Measurements from ENCODE around the gene ANTXR1. TPM values are rescaled to one million over a fixed set of nuclear protein-coding genes. Genes with fewer than 3 reads are reported as not detected.

The ANTXR1 gene
- total RNA-seq, 1 experiment from 2014 or later = 37.3 TPM

- Histone ChIP-seq H4K20me1 (ENCODE audit: control insufficient read depth, insufficient read depth, insufficient read length) (no peaks in the 10 kb centered on the region), H3K79me1 (ENCODE audit: insufficient read depth, low read depth, low read length, poor library complexity, severe bottlenecking) (no peaks in the 10 kb centered on the region), H3K23ac (ENCODE audit: insufficient read length, low read depth, low read length) (no peak overlapping the region), H2AFZ (ENCODE audit: low read length) (no peak overlapping the region), H3K56ac (ENCODE audit: insufficient read length, low read depth, low read length) (no peak overlapping the region), H3K9me3 (ENCODE audit: control insufficient read depth, low read depth, low read length) (no peaks in the 10 kb centered on the region), H3K27me3 (ENCODE audit: insufficient read depth, low read length) (no peaks in the 10 kb centered on the region), H4K8ac (replicated peaks; ENCODE audit: insufficient read length, low read depth, low read length) (no peak overlapping the region), H3K18ac (ENCODE audit: insufficient read length, low read depth, low read length) (no peak overlapping the region), H3K4me2 (ENCODE audit: insufficient read depth, insufficient read length, low read length) (no peak overlapping the region), H2BK15ac (ENCODE audit: low read depth, low read length) (no peak overlapping the region), H3K4me1 (ENCODE audit: insufficient read depth, low read length) (no peaks in the 10 kb centered on the region; the same call in 1 of the 2 replicates), H3K9ac (ENCODE audit: extremely low read depth, insufficient read length, low read length) (no peak overlapping the region), H3K4ac (ENCODE audit: low read depth, low read length) (no peak overlapping the region), H2AK5ac (ENCODE audit: insufficient read length, low read length) (no peak overlapping the region), H3K27ac (ENCODE audit: insufficient read length, low read depth, low read length) (no peak overlapping the region), H2BK20ac (ENCODE audit: low read depth, low read length, poor library complexity, severe bottlenecking) (no peak overlapping the region), H2BK12ac (ENCODE audit: insufficient read length, low read depth, low read length) (no peak overlapping the region), H3K23me2 (ENCODE audit: insufficient read length, low read depth, low read length, poor library complexity, severe bottlenecking) (no peaks in the 10 kb centered on the region), H4K91ac (ENCODE audit: insufficient read length, low read depth, low read length) (no peak overlapping the region), H3K79me2 (ENCODE audit: insufficient read depth, low read length) (no peaks in the 10 kb centered on the region), H3T11ph (ENCODE audit: low read length) (no peak overlapping the region), H2BK5ac (ENCODE audit: insufficient read length, low read length) (no peak overlapping the region), H2BK120ac (ENCODE audit: low read depth, low read length, poor library complexity, severe bottlenecking) (no peak overlapping the region), H3K14ac (ENCODE audit: insufficient read depth, low read length) (no peak overlapping the region), H4K5ac (ENCODE audit: insufficient read length, low read depth, low read length) (no peak overlapping the region)
- peaks cover 12 to 13% of the 10 kb centered on the region in 2 experiments for H3K4me1 Mint-ChIP-seq
- no CpG with 5 or more reads among the region's 6 CpGs for whole genome bisulfite sequencing (ENCODE audit: extremely low coverage, insufficient read length, low lambda C conversion rate)
- no peak for DNase-seq
- H3K36me3 Mint-ChIP-seq (ENCODE audit: insufficient read depth in 1 of 3, low read depth in 3 of 3) = no peaks in the 10 kb centered on the region
- H3K27ac Mint-ChIP-seq = no peak overlapping the region
- TF ChIP-seq, protein P1, sequence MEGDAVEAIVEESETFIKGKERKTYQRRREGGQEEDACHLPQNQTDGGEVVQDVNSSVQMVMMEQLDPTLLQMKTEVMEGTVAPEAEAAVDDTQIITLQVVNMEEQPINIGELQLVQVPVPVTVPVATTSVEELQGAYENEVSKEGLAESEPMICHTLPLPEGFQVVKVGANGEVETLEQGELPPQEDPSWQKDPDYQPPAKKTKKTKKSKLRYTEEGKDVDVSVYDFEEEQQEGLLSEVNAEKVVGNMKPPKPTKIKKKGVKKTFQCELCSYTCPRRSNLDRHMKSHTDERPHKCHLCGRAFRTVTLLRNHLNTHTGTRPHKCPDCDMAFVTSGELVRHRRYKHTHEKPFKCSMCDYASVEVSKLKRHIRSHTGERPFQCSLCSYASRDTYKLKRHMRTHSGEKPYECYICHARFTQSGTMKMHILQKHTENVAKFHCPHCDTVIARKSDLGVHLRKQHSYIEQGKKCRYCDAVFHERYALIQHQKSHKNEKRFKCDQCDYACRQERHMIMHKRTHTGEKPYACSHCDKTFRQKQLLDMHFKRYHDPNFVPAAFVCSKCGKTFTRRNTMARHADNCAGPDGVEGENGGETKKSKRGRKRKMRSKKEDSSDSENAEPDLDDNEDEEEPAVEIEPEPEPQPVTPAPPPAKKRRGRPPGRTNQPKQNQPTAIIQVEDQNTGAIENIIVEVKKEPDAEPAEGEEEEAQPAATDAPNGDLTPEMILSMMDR (conservative IDR thresholded peaks at IDR 0.05) = no peak
- no peaks in the 10 kb centered on the region for H3K27me3 Mint-ChIP-seq (ENCODE audit: low read depth)
- no peaks in the 10 kb centered on the region for H3K9me3 Mint-ChIP-seq
- no peak overlapping the region for H3K4me3 Mint-ChIP-seq
Measured at GRCh38 chr2:69032336-69032735, 19.4 kb downstream of the ANTXR1 start.
